Stimulated activated CD4-positive, alpha-beta T cell treated with anti-CD3 and anti-CD28 coated beads, Interleukin-4, amount 100 ng/mL, for 48 hours (primary cell): ENCODE data around the gene SZRD1.
A peak's percentile ranks its signal among the peaks of the same experiment; 100 is the strongest.

ENCODE experiments used
- DNase-seq, 2 donors: peaks; one replicate each; pipeline ENCODE4 v3.0.0-alpha.2; 2020; ENCODE audit warnings: low read depth in 2 of 2

Gene SZRD1

DNA sequence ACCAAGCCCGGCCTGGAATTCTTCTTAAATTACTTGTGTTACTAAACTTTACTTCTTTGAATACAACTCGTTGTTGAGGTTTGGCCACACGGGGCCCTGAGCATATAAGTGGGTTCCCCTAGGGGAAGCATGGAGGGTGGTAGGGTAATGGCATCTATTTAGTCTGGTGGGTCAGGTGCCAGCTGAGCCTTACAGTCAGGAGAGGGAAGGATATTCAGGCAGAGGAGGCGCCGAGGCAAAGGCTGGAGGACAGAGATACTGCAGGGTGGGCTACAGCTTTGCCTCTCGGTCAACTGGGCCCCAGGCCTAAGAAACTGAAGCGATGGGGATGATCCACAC, 73.1 kb downstream of the SZRD1 start:
- peak in 1 of 2 donors; percentile 6 for DNase-seq

GRCh38 chr1:16440470-16441281, 73.6 kb downstream of the SZRD1 start, which contains the start of gene NECAP2:
Gene NECAP2 (plus strand): TSS chr1:16440724. CDS start chr1:16440762, 38 bp downstream.
- DNase-seq, result peak; percentile 93 to 97

- no peak for DNase-seq
These were observed 74.2 kb downstream of the SZRD1 start for GRCh38 chr1:16441282-16441665.

DNA sequence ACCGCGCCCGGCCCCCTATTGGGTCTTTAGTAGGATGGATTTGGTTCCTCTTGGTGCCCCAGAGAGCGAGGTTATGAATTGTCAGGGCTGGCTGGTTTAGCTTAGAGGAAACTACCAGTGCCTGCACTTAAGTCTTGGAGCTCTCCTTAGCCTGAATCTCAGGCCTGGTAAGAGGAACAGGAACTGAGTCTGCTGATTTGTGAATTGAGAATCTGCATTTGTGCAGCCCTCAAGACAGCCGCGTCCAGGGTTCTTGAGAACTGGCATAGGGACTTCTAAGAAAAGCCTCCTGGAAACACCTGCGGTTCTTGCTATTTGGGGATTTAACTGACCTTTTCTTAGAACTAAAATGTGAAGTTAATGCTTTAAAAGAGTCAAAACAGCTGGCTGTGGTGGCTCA, 75.2 kb downstream of the SZRD1 start:
- no peak for DNase-seq

GRCh38 chr1:16442941-16443340, 75.9 kb downstream of the SZRD1 start:
- DNase-seq, result no peak

DNA sequence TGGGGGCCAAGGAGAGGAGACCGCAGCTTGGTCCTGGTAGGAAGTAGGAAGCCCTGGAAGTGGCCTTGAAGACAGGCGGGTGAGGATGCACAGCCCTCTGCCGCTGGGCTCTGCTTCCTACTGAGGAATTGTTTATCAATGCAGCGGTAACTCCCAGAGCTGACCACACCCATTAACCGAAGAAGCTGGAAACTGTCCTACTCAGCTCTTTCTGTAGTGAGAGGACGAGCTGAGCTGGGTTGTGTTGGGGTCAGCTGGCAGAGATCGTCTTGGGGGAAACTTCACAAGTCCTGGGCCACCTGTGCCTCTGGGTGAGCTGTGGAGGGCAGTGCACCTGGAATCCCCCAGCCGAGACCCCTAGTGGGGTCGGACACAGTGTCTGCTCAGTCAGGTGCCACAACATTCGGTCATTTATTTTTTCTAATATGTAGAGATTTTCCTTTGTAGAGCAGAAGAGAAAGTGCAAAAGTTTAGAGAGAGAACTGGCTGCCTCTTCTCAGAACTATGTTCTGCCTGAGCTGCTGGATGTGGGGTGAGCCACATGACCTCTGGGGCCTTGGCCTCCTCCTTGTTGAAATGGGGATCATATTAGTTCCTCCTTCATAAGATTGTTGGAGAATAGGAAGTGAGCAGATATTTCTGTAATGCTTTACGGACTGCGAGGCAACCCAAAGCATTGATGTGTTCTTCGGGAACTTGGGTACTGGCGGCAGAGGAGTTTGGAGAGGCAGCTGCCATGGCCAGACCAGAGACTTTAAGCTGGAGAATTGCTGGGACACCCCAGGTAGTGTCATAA, 77.1 kb downstream of the SZRD1 start:
- DNase-seq, result no peak

- DNase-seq, result no peak
These were observed 78.0 kb downstream of the SZRD1 start for GRCh38 chr1:16445052-16445451.

GRCh38 chr1:16446116-16446515, 79.1 kb downstream of the SZRD1 start:
- no peak for DNase-seq

GRCh38 chr1:16447641-16448040, 80.6 kb downstream of the SZRD1 start:
- DNase-seq, result no peak
